ENCODE data around the gene POP7.

The POP7 gene

DNA sequence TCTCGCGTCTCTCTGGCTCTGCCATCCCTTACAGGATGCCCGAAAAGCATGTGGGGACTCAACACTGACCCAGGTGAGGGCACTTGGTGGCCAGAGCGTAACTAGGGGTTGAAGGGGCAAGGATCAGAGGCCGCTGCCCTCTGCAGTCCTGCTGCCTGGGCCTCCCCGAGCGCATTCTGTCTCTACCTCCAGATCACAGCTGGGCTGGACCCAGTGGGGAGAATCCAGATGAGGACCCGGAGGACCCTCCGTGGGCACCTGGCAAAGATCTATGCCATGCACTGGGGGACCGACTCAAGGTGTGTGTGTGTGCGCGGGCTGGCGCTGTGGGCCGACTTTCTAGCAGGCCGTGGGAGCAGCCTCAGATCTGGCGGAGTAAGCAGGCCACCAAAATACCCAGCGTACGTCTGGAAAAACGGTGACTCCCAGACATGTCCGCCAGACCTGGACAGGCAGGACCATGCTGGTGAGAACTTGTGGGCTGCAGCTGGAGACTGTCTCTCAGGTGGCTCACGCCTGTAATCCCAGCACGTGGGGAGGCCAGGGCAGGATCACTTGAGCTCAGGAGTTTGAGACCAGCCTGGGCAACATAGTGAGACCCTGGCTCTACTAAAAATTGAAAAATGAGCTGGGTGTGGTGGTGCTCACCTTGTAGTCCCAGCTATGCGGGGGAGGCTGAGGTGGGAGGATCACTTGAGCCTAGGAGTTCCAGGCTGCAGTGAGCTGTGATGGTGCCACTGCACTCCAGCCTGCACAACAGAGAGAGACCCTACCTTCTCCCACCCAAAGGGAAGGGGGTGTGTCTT, 29.2 kb upstream of the POP7 start:
- DNase-seq (ENCODE audit: low read depth in 2 of 2) = no peak
- peak overlapping the region; percentile 95 to 100 for H3K4me3 ChIP-seq (replicated peaks in 1 of 2; ENCODE audit: low read depth in 2 of 2, low read length in 2 of 2)
- TF ChIP-seq, protein P1, sequence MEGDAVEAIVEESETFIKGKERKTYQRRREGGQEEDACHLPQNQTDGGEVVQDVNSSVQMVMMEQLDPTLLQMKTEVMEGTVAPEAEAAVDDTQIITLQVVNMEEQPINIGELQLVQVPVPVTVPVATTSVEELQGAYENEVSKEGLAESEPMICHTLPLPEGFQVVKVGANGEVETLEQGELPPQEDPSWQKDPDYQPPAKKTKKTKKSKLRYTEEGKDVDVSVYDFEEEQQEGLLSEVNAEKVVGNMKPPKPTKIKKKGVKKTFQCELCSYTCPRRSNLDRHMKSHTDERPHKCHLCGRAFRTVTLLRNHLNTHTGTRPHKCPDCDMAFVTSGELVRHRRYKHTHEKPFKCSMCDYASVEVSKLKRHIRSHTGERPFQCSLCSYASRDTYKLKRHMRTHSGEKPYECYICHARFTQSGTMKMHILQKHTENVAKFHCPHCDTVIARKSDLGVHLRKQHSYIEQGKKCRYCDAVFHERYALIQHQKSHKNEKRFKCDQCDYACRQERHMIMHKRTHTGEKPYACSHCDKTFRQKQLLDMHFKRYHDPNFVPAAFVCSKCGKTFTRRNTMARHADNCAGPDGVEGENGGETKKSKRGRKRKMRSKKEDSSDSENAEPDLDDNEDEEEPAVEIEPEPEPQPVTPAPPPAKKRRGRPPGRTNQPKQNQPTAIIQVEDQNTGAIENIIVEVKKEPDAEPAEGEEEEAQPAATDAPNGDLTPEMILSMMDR (IDR thresholded peaks at IDR 0.05; ENCODE audit: low read depth, low read length) = no peak

DNA sequence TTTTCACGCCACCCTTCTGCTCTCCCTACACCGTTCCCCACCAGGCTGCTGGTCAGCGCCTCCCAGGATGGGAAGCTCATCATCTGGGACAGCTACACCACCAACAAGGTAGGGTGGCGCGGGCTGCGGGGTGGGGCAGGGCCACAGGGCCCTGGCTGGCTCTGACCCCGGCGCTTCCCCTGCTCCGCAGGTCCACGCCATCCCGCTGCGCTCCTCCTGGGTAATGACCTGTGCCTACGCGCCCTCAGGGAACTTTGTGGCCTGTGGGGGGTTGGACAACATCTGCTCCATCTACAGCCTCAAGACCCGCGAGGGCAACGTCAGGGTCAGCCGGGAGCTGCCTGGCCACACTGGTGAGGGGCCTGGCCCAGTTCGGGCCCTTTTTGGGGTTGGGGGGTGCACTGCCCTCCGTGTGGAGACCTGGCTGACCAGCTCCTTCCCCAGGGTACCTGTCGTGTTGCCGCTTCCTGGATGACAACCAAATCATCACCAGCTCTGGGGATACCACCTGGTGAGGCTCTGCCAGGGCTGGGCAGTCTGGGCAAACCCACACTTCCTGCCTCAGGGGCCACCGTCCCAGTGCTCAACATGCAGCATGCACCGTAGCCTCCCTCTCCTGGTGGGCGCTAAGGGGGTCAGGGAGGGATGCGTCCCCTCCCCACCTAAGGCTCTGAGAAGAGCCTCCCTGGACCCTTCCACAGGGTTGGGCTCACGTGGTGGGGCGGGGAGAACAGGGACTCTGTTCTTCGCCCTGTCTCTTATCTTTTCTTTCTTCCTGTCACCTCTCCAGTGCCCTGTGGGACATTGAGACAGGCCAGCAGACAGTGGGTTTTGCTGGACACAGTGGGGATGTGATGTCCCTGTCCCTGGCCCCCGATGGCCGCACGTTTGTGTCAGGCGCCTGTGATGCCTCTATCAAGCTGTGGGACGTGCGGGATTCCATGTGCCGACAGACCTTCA, 28.3 kb upstream of the POP7 start:
- H3K4me3 ChIP-seq (replicated peaks in 1 of 2; ENCODE audit: low read depth in 2 of 2, low read length in 2 of 2) = no peak overlapping the region
- DNase-seq (ENCODE audit: low read depth in 2 of 2) = no peak
- TF ChIP-seq, protein P1 (IDR thresholded peaks at IDR 0.05; ENCODE audit: low read depth, low read length) = no peak

DNA sequence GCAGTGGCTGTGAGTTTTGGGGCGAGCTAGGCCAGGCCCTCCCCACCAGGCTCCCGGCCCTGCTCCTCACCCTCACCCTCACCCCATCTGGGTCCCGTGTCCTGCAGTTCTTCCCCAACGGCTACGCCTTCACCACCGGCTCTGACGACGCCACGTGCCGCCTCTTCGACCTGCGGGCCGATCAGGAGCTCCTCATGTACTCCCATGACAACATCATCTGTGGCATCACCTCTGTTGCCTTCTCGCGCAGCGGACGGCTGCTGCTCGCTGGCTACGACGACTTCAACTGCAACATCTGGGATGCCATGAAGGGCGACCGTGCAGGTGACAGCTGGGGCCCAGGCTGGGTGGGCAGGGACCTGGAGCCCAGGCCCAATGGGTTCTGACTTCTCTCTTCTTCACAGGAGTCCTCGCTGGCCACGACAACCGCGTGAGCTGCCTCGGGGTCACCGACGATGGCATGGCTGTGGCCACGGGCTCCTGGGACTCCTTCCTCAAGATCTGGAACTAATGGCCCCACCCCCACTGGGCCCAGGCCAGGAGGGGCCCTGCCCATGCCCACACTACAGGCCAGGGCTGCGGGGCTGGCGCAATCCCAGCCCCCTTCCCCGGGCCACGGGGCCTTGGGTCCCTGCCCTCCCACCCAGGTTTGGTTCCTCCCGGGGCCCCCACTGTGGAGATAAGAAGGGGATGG, 27.5 kb upstream of the POP7 start:
- no peak for DNase-seq (ENCODE audit: low read depth in 2 of 2)
- TF ChIP-seq, protein P1 (IDR thresholded peaks at IDR 0.05; ENCODE audit: low read depth, low read length) = no peak
- no peak overlapping the region for H3K4me3 ChIP-seq (replicated peaks in 1 of 2; ENCODE audit: low read depth in 2 of 2, low read length in 2 of 2)

DNA sequence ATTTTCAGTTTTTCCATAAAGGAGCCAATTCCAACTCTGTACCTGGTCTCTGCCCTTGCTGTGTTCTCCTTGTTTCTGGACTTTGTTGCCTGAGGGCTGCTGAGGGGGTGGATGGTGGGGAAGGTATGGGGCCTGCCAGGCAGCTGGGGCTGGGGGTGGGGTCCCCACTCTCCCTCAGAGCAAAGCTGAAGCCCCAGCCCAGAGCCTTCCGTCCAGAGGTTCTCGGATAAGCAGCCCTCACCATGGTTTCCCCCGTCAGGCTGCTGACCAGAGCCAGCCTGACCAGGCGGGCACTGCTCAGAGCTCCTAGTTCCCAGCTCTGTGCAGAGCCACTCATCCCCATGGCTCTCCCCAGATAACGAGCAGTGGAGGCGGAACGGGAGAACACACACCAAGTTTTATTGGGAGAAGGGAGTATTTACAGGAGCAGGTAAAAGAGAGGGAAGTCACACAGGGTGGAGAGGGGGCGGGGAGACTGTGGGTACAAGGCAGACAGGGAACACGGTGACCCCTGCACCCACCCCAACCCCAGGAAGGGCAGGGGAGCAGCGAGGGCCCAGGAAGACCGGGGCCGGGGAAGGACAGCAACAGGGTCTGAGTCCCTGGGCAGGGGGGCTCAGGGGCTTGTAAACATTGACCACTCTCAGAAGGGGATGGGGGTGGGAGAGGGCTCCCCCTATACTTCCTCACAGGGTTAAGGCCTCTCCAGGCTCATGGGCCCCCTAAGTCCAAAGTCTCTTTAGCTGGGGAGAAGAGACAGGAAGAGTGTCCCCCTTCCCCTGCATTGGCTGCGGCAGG, 26.6 kb upstream of the POP7 start:
- TF ChIP-seq, protein P1 (IDR thresholded peaks at IDR 0.05; ENCODE audit: low read depth, low read length) = no peak
- DNase-seq (ENCODE audit: low read depth in 2 of 2) = no peak
- no peak overlapping the region for H3K4me3 ChIP-seq (replicated peaks in 1 of 2; ENCODE audit: low read depth in 2 of 2, low read length in 2 of 2)

DNA sequence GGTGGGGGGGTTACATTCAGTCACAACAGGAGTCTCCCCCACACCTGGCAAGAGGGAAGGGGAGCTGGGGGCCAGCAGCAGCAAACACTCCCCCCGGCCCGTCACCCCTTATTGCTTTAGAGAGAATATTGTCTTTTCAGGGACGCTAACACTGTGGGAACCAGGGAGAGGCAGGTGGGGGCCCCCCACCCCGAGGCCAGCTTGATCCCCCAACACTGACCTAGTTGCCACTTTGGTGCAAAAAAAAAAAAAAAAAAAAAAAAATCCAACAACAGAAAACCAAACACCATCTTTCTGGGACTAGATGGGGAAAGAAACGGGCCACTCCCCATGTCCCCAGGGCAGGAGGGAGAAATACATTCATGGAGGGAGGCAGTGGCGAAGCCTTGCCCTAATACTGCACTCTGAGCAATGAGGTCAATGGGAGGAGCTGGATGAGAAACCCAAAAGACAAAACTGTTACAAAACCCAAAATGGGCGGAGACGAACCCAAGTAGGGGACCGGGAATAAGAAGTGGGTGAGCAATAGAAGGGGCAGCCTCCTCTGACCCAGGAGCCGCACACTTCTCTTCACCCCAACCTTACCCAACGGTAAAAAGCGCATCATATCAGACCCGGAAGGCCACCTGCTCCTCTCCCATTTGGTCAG, 25.9 kb upstream of the POP7 start:
- H3K4me3 ChIP-seq (replicated peaks in 1 of 2; ENCODE audit: low read depth in 2 of 2, low read length in 2 of 2) = no peak overlapping the region
- TF ChIP-seq, protein P1 (IDR thresholded peaks at IDR 0.05; ENCODE audit: low read depth, low read length) = no peak
- peak in 1 of 2 donors; percentile 59 for DNase-seq (ENCODE audit: low read depth in 2 of 2)

All from cardiac fibroblast (primary cell).